Keratinocyte (primary cell): ENCODE results near the gene SELENOT. TPM values are rescaled to one million over a fixed set of nuclear protein-coding genes. Genes with fewer than 3 reads are reported as not detected.

ENCODE experiments used
- DNase-seq: peaks from one replicate; pipeline ENCODE4 v3.0.0-alpha.2; 2011; ENCODE audit warnings: low read depth, missing footprints, low spot score
- FAIRE-seq: peaks from 2 replicates; lab custom pipeline; 2011; peaks lifted over from hg19 to GRCh38; lab: Jason Lieb, UNC
- H2AFZ ChIP-seq: 2 replicates; pipeline ENCODE4 v1.6.0; 2012; ENCODE audit warnings: low read length, control low read depth, inconsistent platforms; ENCODE audit not compliant: control insufficient read depth
- H3K27ac ChIP-seq: 2 replicates; pipeline ENCODE4 v1.5.1; 2011; ENCODE audit warnings: low read length; ENCODE audit not compliant: control insufficient read depth, insufficient read depth
- H3K27me3 ChIP-seq: 3 replicates; pipeline ENCODE4 v1.6.0; 2011; ENCODE audit warnings: low read length; ENCODE audit not compliant: control insufficient read depth, insufficient read depth; ENCODE audit errors: extremely low read depth
- H3K36me3 ChIP-seq, 2 experiments: 2 replicates in 1 of 2; 3 replicates in 1 of 2; pipeline ENCODE4 v1.5.1; 2011; ENCODE audit warnings: low read length in 2 of 2, mild to moderate bottlenecking in 1 of 2; ENCODE audit not compliant: control insufficient read depth in 2 of 2, insufficient read depth in 2 of 2; ENCODE audit errors: extremely low read depth in 1 of 2
- H3K4me1 ChIP-seq: 3 replicates; pipeline ENCODE4 v1.5.1; 2011; ENCODE audit warnings: low read length; ENCODE audit not compliant: control insufficient read depth, insufficient read depth; ENCODE audit errors: extremely low read depth
- H3K4me2 ChIP-seq: 3 replicates; pipeline ENCODE4 v1.6.0; 2011; ENCODE audit warnings: low read depth, low read length; ENCODE audit not compliant: control insufficient read depth, insufficient read depth; ENCODE audit errors: extremely low read depth
- H3K4me3 ChIP-seq, 3 experiments: fragments of 200-600 bp in 1 of 3; sonication (generic) in 1 of 3; 2 replicates in 2 of 3; 3 replicates in 1 of 3; pipeline ENCODE4 v1.5.1; 2011 to 2016; ENCODE audit warnings: low read length in 3 of 3, mild to moderate bottlenecking in 3 of 3, control low read depth in 2 of 3, inconsistent platforms in 1 of 3, low read depth in 1 of 3, mixed read lengths in 1 of 3, mixed run types in 1 of 3, moderate library complexity in 1 of 3; ENCODE audit not compliant: control insufficient read depth in 2 of 3, insufficient read depth in 2 of 3; ENCODE audit errors: extremely low read depth in 1 of 3
- H3K79me2 ChIP-seq: 2 replicates; pipeline ENCODE4 v1.6.0; 2012; ENCODE audit warnings: low read length; ENCODE audit not compliant: control insufficient read depth, insufficient read depth
- H3K9ac ChIP-seq: 3 replicates; pipeline ENCODE4 v1.6.0; 2011; ENCODE audit warnings: low read length; ENCODE audit not compliant: control insufficient read depth, insufficient read depth; ENCODE audit errors: extremely low read depth
- H3K9me1 ChIP-seq: 3 replicates; pipeline ENCODE4 v1.6.0; 2011; ENCODE audit warnings: low read length; ENCODE audit not compliant: control insufficient read depth, insufficient read depth; ENCODE audit errors: extremely low read depth
- H3K9me3 ChIP-seq: 2 replicates; pipeline ENCODE4 v1.5.1; 2012; ENCODE audit warnings: low read depth, low read length; ENCODE audit not compliant: control insufficient read depth
- H4K20me1 ChIP-seq: 3 replicates; pipeline ENCODE4 v1.6.0; 2011; ENCODE audit warnings: low read length; ENCODE audit not compliant: control insufficient read depth, insufficient read depth; ENCODE audit errors: extremely low read depth
- EZH2 ChIP-seq: IDR thresholded peaks from one replicate; pipeline ENCODE4 v1.6.1; 2012; ENCODE audit warnings: inconsistent platforms, mild to moderate bottlenecking, low read length, moderate library complexity
- dilution Hi-C: fragments of 300-500 bp; cut with MboI; formaldehyde crosslinking; loops from one replicate; pipeline ENCODE4 v1.7.0; 2020; ENCODE audit warnings: low sequenced_read_pairs; ENCODE audit not compliant: extremely low pct_ligation_motif_present
- polyA plus RNA-seq, 5 experiments: library from polyadenylated mRNA; depleted of rRNA in 3 of 5; stranded (reverse) in 3 of 5; stranded (forward) in 1 of 5; unstranded in 1 of 5; fragments of >200 nt; gene quantifications; 1 replicate in 1 of 5; 2 replicates in 3 of 5; 3 replicates in 1 of 5; pipeline versions ENCODE4 v1.2.1 to v1.2.3, GENCODE V29; 2011 to 2012; ENCODE audit warnings: missing spikeins in 2 of 5, low read depth in 1 of 5, low replicate concordance in 1 of 5
- TF ChIP-seq, protein P1 (sequence below), 3 experiments: IDR thresholded peaks in 1 of 3; conservative IDR thresholded peaks in 1 of 3; optimal IDR thresholded peaks in 1 of 3; 2 replicates in 2 of 3; 3 replicates in 1 of 3; pipeline versions ENCODE3 to v1.5.1; 2011; ENCODE audit warnings: low read length in 3 of 3, mild to moderate bottlenecking in 3 of 3, moderate library complexity in 2 of 3, control low read depth in 1 of 3, inconsistent platforms in 1 of 3; ENCODE audit not compliant: insufficient read depth in 2 of 3; ENCODE audit errors: extremely low read depth in 1 of 3

The SELENOT gene
- polyA plus RNA-seq, 1 donor (not counting 4 experiments of a cell fraction or from before 2014, with no cell fraction given), result 597 TPM

DNA sequence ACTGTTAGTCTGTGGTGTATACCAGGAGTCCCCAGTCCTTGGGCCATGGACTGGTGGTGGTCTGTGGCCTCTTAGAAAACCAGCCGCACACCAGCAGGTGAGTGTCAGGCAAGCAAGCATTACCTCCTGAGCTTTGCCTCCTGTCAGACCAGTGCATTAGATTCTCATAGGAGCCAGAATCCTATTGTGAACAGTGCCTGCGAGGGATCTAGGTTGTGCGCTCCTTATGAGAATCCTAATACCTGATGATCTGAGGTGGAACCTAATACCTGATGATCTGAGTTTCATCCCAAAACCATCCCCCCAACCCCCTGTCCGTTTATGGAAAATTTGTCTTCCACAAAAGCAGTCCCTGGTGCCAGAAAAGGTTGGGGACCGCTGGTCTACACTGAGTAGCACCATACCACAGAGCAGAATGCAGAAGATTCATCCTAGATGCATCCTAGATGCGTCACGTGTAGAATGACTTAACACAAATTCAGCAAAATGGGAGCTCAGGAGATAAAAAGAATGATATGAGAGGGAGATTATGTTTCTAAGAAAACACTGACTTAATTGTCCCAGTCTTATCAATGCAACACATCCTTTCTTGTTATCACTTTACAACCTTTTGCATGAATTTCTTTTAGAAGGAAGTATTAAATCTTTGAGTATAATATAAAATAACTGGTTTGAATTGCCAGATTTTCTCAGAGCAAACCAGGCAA lies 28.5 kb downstream of the SELENOT start:
- H4K20me1 ChIP-seq, result no peaks in the 10 kb centered on the region
- dilution Hi-C loops, result no loop called here
- no peak for TF ChIP-seq EZH2
- TF ChIP-seq, protein P1, sequence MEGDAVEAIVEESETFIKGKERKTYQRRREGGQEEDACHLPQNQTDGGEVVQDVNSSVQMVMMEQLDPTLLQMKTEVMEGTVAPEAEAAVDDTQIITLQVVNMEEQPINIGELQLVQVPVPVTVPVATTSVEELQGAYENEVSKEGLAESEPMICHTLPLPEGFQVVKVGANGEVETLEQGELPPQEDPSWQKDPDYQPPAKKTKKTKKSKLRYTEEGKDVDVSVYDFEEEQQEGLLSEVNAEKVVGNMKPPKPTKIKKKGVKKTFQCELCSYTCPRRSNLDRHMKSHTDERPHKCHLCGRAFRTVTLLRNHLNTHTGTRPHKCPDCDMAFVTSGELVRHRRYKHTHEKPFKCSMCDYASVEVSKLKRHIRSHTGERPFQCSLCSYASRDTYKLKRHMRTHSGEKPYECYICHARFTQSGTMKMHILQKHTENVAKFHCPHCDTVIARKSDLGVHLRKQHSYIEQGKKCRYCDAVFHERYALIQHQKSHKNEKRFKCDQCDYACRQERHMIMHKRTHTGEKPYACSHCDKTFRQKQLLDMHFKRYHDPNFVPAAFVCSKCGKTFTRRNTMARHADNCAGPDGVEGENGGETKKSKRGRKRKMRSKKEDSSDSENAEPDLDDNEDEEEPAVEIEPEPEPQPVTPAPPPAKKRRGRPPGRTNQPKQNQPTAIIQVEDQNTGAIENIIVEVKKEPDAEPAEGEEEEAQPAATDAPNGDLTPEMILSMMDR (optimal IDR thresholded peaks at IDR 0.05 in 1 of 3, IDR thresholded peaks at IDR 0.05 in 1 of 3, conservative IDR thresholded peaks at IDR 0.05 in 1 of 3; ENCODE audit: extremely low read depth in 1 of 3, insufficient read depth in 2 of 3, low read length in 3 of 3), result no peak
- H3K79me2 ChIP-seq, result no peaks in the 10 kb centered on the region
- H3K36me3 ChIP-seq, result peaks cover 2 to 3% of the 10 kb centered on the region in 2 experiments
- no peak overlapping the region for H3K4me3 ChIP-seq
- H3K9ac ChIP-seq, result no peak overlapping the region
- H3K9me3 ChIP-seq, result no peaks in the 10 kb centered on the region
- FAIRE-seq (no peak), DNase-seq (no peak)
- no peaks in the 10 kb centered on the region for H3K9me1 ChIP-seq
- H2AFZ ChIP-seq, result no peak overlapping the region
- no peaks in the 10 kb centered on the region for H3K27me3 ChIP-seq
- no peak overlapping the region for H3K4me2 ChIP-seq
- no peaks in the 10 kb centered on the region for H3K4me1 ChIP-seq
- no peak overlapping the region for H3K27ac ChIP-seq

DNA sequence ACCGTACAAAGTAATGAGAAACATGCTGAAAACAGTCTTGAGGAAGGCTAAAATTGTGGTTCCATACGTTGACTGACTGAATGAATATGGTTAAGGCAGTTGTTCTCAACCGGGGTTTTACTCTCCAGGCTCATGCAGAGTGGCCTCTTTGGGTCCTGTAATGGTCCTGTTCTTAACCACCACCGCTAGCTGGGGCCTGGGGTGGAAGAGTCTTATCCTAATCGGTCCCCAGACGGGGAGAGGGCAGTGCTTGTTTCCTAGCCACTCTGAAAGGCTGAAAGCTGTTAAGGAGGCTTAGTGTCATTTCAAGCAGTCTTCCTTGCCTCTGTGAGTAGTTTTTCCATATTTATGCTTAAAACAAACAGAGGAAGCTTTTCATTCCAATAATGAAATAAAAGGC lies 32.0 kb downstream of the SELENOT start:
- no peak overlapping the region for H3K4me3 ChIP-seq
- no peaks in the 10 kb centered on the region for H3K4me1 ChIP-seq
- no peaks in the 10 kb centered on the region for H3K79me2 ChIP-seq
- dilution Hi-C loops, result no loop called here
- no peak for TF ChIP-seq EZH2
- TF ChIP-seq, protein P1 (optimal IDR thresholded peaks at IDR 0.05 in 1 of 3, IDR thresholded peaks at IDR 0.05 in 1 of 3, conservative IDR thresholded peaks at IDR 0.05 in 1 of 3; ENCODE audit: extremely low read depth in 1 of 3, insufficient read depth in 2 of 3, low read length in 3 of 3), result no peak
- H3K9me1 ChIP-seq, result no peaks in the 10 kb centered on the region
- no peaks in the 10 kb centered on the region for H3K9me3 ChIP-seq
- no peak overlapping the region for H2AFZ ChIP-seq
- H4K20me1 ChIP-seq, result no peaks in the 10 kb centered on the region
- H3K4me2 ChIP-seq, result no peak overlapping the region
- FAIRE-seq (no peak), DNase-seq (no peak)
- H3K9ac ChIP-seq, result no peak overlapping the region
- H3K27ac ChIP-seq, result no peak overlapping the region
- H3K27me3 ChIP-seq, result no peaks in the 10 kb centered on the region
- peaks cover 1 to 2% of the 10 kb centered on the region in 2 experiments for H3K36me3 ChIP-seq
